Measurements from ENCODE around the gene SPTLC3. TPM values are rescaled to one million over a fixed set of nuclear protein-coding genes. Genes with fewer than 3 reads are reported as not detected.

Gene SPTLC3
- polyA plus RNA-seq, 1 donor from 2014 or later: not detected

- H3K9ac ChIP-seq (ENCODE audit: low read length): no peak overlapping the region
- no peak overlapping the region for H3K27ac ChIP-seq (ENCODE audit: low read length)
- H3K9me2 ChIP-seq (ENCODE audit: insufficient read depth, low read length): no peaks in the 10 kb centered on the region
- no peaks in the 10 kb centered on the region for H3K27me3 ChIP-seq (ENCODE audit: insufficient read depth, low read depth, low read length)
- no peaks in the 10 kb centered on the region for H3K9me3 ChIP-seq (ENCODE audit: low read length)
- no peaks in the 10 kb centered on the region for H3K79me2 ChIP-seq (replicated peaks; ENCODE audit: insufficient read depth, low read length)
- H4K20me1 ChIP-seq (ENCODE audit: insufficient read depth): no peaks in the 10 kb centered on the region
- no peak overlapping the region for H2AFZ ChIP-seq (ENCODE audit: low read depth, low read length)
- H3K4me2 ChIP-seq (ENCODE audit: low read length): no peak overlapping the region
- no peaks in the 10 kb centered on the region for H3K36me3 ChIP-seq (ENCODE audit: insufficient read depth, low read length)
- H3F3A ChIP-seq (ENCODE audit: insufficient read depth, low read length, poor library complexity, severe bottlenecking): no peaks in the 10 kb centered on the region
- H3K4me3 ChIP-seq (ENCODE audit: low read length): no peak overlapping the region
- TF ChIP-seq POLR2AphosphoS5 (IDR thresholded peaks at IDR 0.05) (no peak), MXI1 (conservative IDR thresholded peaks at IDR 0.05; ENCODE audit: poor library complexity, severe bottlenecking) (no peak), TAF1 (IDR thresholded peaks at IDR 0.05; ENCODE audit: low read depth) (no peak), RAD21 (conservative IDR thresholded peaks at IDR 0.05) (no peak), SMC3 (conservative IDR thresholded peaks at IDR 0.05; ENCODE audit: poor library complexity) (no peak), REST (IDR thresholded peaks at IDR 0.05; ENCODE audit: borderline replicate concordance) (no peak), EZH2 (IDR thresholded peaks at IDR 0.05; ENCODE audit: borderline replicate concordance, insufficient read depth, low read length, poor library complexity, severe bottlenecking) (no peak), CTCF (IDR thresholded peaks at IDR 0.05; ENCODE audit: poor library complexity, severe bottlenecking) (no peak), EP300 (conservative IDR thresholded peaks at IDR 0.05; ENCODE audit: poor library complexity, severe bottlenecking) (no peak)
Measured at GRCh38 chr20:13111249-13111911, 102.6 kb downstream of the SPTLC3 start.

GRCh38 chr20:13113731-13114130, 105.0 kb downstream of the SPTLC3 start:
- no peak overlapping the region for H3K27ac ChIP-seq (ENCODE audit: low read length)
- H2AFZ ChIP-seq (ENCODE audit: low read depth, low read length): no peak overlapping the region
- no peaks in the 10 kb centered on the region for H3K36me3 ChIP-seq (ENCODE audit: insufficient read depth, low read length)
- H3K4me2 ChIP-seq (ENCODE audit: low read length): no peak overlapping the region
- no peaks in the 10 kb centered on the region for H3K79me2 ChIP-seq (replicated peaks; ENCODE audit: insufficient read depth, low read length)
- H3K9me3 ChIP-seq (ENCODE audit: low read length): no peaks in the 10 kb centered on the region
- H3K4me3 ChIP-seq (ENCODE audit: low read length): no peak overlapping the region
- no peak overlapping the region for H3K9ac ChIP-seq (ENCODE audit: low read length)
- no peaks in the 10 kb centered on the region for H4K20me1 ChIP-seq (ENCODE audit: insufficient read depth)
- no peaks in the 10 kb centered on the region for H3K9me2 ChIP-seq (ENCODE audit: insufficient read depth, low read length)
- TF ChIP-seq MXI1 (conservative IDR thresholded peaks at IDR 0.05; ENCODE audit: poor library complexity, severe bottlenecking) (no peak), CTCF (IDR thresholded peaks at IDR 0.05; ENCODE audit: poor library complexity, severe bottlenecking) (no peak), EZH2 (IDR thresholded peaks at IDR 0.05; ENCODE audit: borderline replicate concordance, insufficient read depth, low read length, poor library complexity, severe bottlenecking) (no peak), EP300 (conservative IDR thresholded peaks at IDR 0.05; ENCODE audit: poor library complexity, severe bottlenecking) (no peak), RAD21 (conservative IDR thresholded peaks at IDR 0.05) (no peak)
- no peaks in the 10 kb centered on the region for H3F3A ChIP-seq (ENCODE audit: insufficient read depth, low read length, poor library complexity, severe bottlenecking)
- no peaks in the 10 kb centered on the region for H3K27me3 ChIP-seq (ENCODE audit: insufficient read depth, low read depth, low read length)

All from neural cell (in vitro differentiated cells).